Keratinocyte (primary cell): ENCODE data around the gene OR5H15.

Experiments used
- CTCF ChIP-seq, 3 experiments: IDR thresholded peaks in 1 of 3; conservative IDR thresholded peaks in 1 of 3; optimal IDR thresholded peaks in 1 of 3; 2 replicates in 2 of 3; 3 replicates in 1 of 3; pipeline versions ENCODE3 to v1.5.1; 2011; ENCODE audit warnings: low read length in 3 of 3, mild to moderate bottlenecking in 3 of 3, moderate library complexity in 2 of 3, control low read depth in 1 of 3, inconsistent platforms in 1 of 3; ENCODE audit not compliant: insufficient read depth in 2 of 3; ENCODE audit errors: extremely low read depth in 1 of 3
- EZH2 ChIP-seq: IDR thresholded peaks from one replicate; pipeline ENCODE4 v1.6.1; 2012; ENCODE audit warnings: inconsistent platforms, mild to moderate bottlenecking, low read length, moderate library complexity

- TF ChIP-seq CTCF (optimal IDR thresholded peaks at IDR 0.05 in 1 of 3, IDR thresholded peaks at IDR 0.05 in 1 of 3, conservative IDR thresholded peaks at IDR 0.05 in 1 of 3; ENCODE audit: extremely low read depth in 1 of 3, insufficient read depth in 2 of 3, low read length in 3 of 3) (no peak), EZH2 (no peak)
Observed at GRCh38 chr3:98140531-98140930, 26.0 kb upstream of the OR5H15 start.
